GM19239 (cell line): ENCODE results near the gene CACNA1I.
"Not testable (repeated sequence)": the region's sequence is repeated elsewhere in the genome, so short reads cannot be mapped to it uniquely, and the experiment has no call there.

Experiments
- DNase-seq: peaks from one replicate; pipeline ENCODE4 v3.0.0; 2011; ENCODE audit warnings: low spot score; ENCODE audit not compliant: insufficient read length
- FAIRE-seq: peaks from 2 replicates; lab custom pipeline; 2011; peaks lifted over from hg19 to GRCh38; lab: Jason Lieb, UNC

Gene CACNA1I

GRCh38 chr22:39570665-39571064, at the start of gene CACNA1I:
Gene CACNA1I, plus strand, starts transcription at chr22:39570753. Its CDS starts 0 bp downstream, at chr22:39570753.
- FAIRE-seq (no peak), DNase-seq (no peak)

GRCh38 chr22:39521106-39521885, 49.3 kb upstream of the CACNA1I start:
- not testable (repeated sequence) for DNase-seq
- peak; percentile 84 for FAIRE-seq

- not testable (repeated sequence) for DNase-seq, FAIRE-seq
Measured at GRCh38 chr22:39522091-39522490, 48.5 kb upstream of the CACNA1I start.

GRCh38 chr22:39522567-39523300, 47.8 kb upstream of the CACNA1I start:
- no peak for FAIRE-seq

GRCh38 chr22:39524089-39524752, 46.3 kb upstream of the CACNA1I start:
- no peak for FAIRE-seq
- no peak for DNase-seq

More at GRCh38 chr22:39522567-39523300, 47.8 kb upstream of the CACNA1I start:
- no peak for DNase-seq

GRCh38 chr22:39524753-39525657, 45.5 kb upstream of the CACNA1I start:
- FAIRE-seq: no peak
- DNase-seq: no peak

- DNase-seq: no peak
- no peak for FAIRE-seq
Measured at GRCh38 chr22:39525658-39525975, 44.9 kb upstream of the CACNA1I start.

- no peak for FAIRE-seq
Measured at GRCh38 chr22:39526736-39527171, 43.8 kb upstream of the CACNA1I start.

GRCh38 chr22:39527481-39527961, 43.0 kb upstream of the CACNA1I start:
- DNase-seq (no peak), FAIRE-seq (peak; percentile 37)

More at GRCh38 chr22:39526736-39527171, 43.8 kb upstream of the CACNA1I start:
- DNase-seq: no peak

GRCh38 chr22:39528080-39528661, 42.4 kb upstream of the CACNA1I start:
- no peak for DNase-seq
- no peak for FAIRE-seq

GRCh38 chr22:39528681-39529486, 41.7 kb upstream of the CACNA1I start:
- peak; percentile 89 for FAIRE-seq
- peak; percentile 46 for DNase-seq

- FAIRE-seq: no peak
- no peak for DNase-seq
Measured at GRCh38 chr22:39529487-39529851, 41.1 kb upstream of the CACNA1I start.

- DNase-seq (no peak), FAIRE-seq (no peak)
Measured at GRCh38 chr22:39530116-39530515, 40.4 kb upstream of the CACNA1I start.

- DNase-seq: no peak
- FAIRE-seq: no peak
Measured at GRCh38 chr22:39530692-39531331, 39.7 kb upstream of the CACNA1I start.

- FAIRE-seq (peak; percentile 100), DNase-seq (peak; percentile 95)
Measured at GRCh38 chr22:39532215-39533073, 38.1 kb upstream of the CACNA1I start, which contains the start of gene RPS19BP1. Gene RPS19BP1, minus strand, starts transcription at chr22:39532748. Its CDS starts 10 bp downstream, at chr22:39532738.

GRCh38 chr22:39534092-39534506, 36.5 kb upstream of the CACNA1I start:
- no peak for FAIRE-seq
- no peak for DNase-seq
